HUES64 (cell line): ENCODE results near the gene MGAT5.

Source experiments
- H3K27ac ChIP-seq: 2 replicates; pipeline ENCODE4 v1.7.0; 2013; ENCODE audit warnings: low read depth, low read length, inconsistent platforms
- H3K27me3 ChIP-seq: 2 replicates; pipeline ENCODE4 v1.6.1; 2013; ENCODE audit warnings: mild to moderate bottlenecking, low read length; ENCODE audit not compliant: insufficient read depth
- H3K36me3 ChIP-seq: 2 replicates; pipeline ENCODE4 v1.6.1; 2013; ENCODE audit warnings: mild to moderate bottlenecking, low read length; ENCODE audit not compliant: insufficient read depth
- H3K4me1 ChIP-seq: 2 replicates; pipeline ENCODE4 v1.6.1; 2013; ENCODE audit warnings: mild to moderate bottlenecking, low read length, moderate library complexity; ENCODE audit not compliant: insufficient read depth
- H3K4me3 ChIP-seq: 2 replicates; pipeline ENCODE4 v1.5.1; 2013; ENCODE audit warnings: mild to moderate bottlenecking, low read length, moderate library complexity
- H3K9ac ChIP-seq: 2 replicates; pipeline ENCODE4 v1.6.1; 2013; ENCODE audit warnings: mild to moderate bottlenecking, low read depth, low read length
- H3K9me3 ChIP-seq: 2 replicates; pipeline ENCODE4 v1.6.1; 2013; ENCODE audit warnings: low read depth, low read length; ENCODE audit not compliant: insufficient read depth
- WGBS: fragments of 150-250, 120-280 bp; methylation state at CpG from one replicate; pipeline ENCODE4 v1.1.7; 2013; ENCODE audit warnings: missing lambda C conversion rate; 5-methylcytosine and 5-hydroxymethylcytosine counted together

MGAT5 gene

GRCh38 chr2:134440336-134440909, 186.6 kb downstream of the MGAT5 start:
- Histone ChIP-seq H3K9ac (no peak overlapping the region), H3K27ac (no peak overlapping the region), H3K9me3 (no peaks in the 10 kb centered on the region), H3K27me3 (no peaks in the 10 kb centered on the region), H3K4me1 (no peaks in the 10 kb centered on the region), H3K4me3 (no peak overlapping the region), H3K36me3 (0 out of 2 replicates have a peak, but pooled peaks cover 5% of the 10 kb centered on the region)
- WGBS, result 94% methylated on average over 12 of the region's 16 CpGs

- H3K27ac ChIP-seq, result no peak overlapping the region
- no peaks in the 10 kb centered on the region for H3K27me3 ChIP-seq
- H3K36me3 ChIP-seq, result 0 out of 2 replicates have a peak, but pooled peaks cover under 1% of the 10 kb centered on the region
- no peak overlapping the region for H3K4me3 ChIP-seq
- WGBS, result 96% methylated on average over 11 of the region's 11 CpGs
- H3K9ac ChIP-seq, result no peak overlapping the region
- no peaks in the 10 kb centered on the region for H3K9me3 ChIP-seq
- no peaks in the 10 kb centered on the region for H3K4me1 ChIP-seq
Observed at GRCh38 chr2:134441153-134441863, 187.4 kb downstream of the MGAT5 start.

GRCh38 chr2:134443814-134444480, 190.1 kb downstream of the MGAT5 start:
- H3K27ac ChIP-seq, result no peak overlapping the region
- no peaks in the 10 kb centered on the region for H3K9me3 ChIP-seq
- no peaks in the 10 kb centered on the region for H3K4me1 ChIP-seq
- no peaks in the 10 kb centered on the region for H3K27me3 ChIP-seq
- H3K4me3 ChIP-seq, result no peak overlapping the region
- H3K36me3 ChIP-seq, result no peaks in the 10 kb centered on the region
- H3K9ac ChIP-seq, result no peak overlapping the region
- 92% methylated on average over 11 of the region's 11 CpGs for WGBS

GRCh38 chr2:134445116-134445515, 191.2 kb downstream of the MGAT5 start:
- Histone ChIP-seq H3K36me3 (no peaks in the 10 kb centered on the region), H3K4me3 (no peak overlapping the region), H3K27ac (no peak overlapping the region), H3K27me3 (no peaks in the 10 kb centered on the region), H3K9me3 (no peaks in the 10 kb centered on the region), H3K9ac (no peak overlapping the region), H3K4me1 (no peaks in the 10 kb centered on the region)
- WGBS, result 96% methylated on average over 4 of the region's 4 CpGs

GRCh38 chr2:134445985-134446382, 192.1 kb downstream of the MGAT5 start:
- Histone ChIP-seq H3K9me3 (no peaks in the 10 kb centered on the region), H3K4me3 (no peak overlapping the region), H3K9ac (no peak overlapping the region), H3K27ac (no peak overlapping the region), H3K36me3 (no peaks in the 10 kb centered on the region), H3K27me3 (no peaks in the 10 kb centered on the region), H3K4me1 (no peaks in the 10 kb centered on the region)
- 94% methylated on average over 11 of the region's 11 CpGs for WGBS

- H3K4me1 ChIP-seq, result no peaks in the 10 kb centered on the region
- H3K9me3 ChIP-seq, result no peaks in the 10 kb centered on the region
- H3K36me3 ChIP-seq, result no peaks in the 10 kb centered on the region
- no peaks in the 10 kb centered on the region for H3K27me3 ChIP-seq
- no peak overlapping the region for H3K9ac ChIP-seq
- H3K27ac ChIP-seq, result no peak overlapping the region
- no peak overlapping the region for H3K4me3 ChIP-seq
- 93% methylated on average over 8 of the region's 8 CpGs for WGBS
Observed at GRCh38 chr2:134446383-134447017, 192.6 kb downstream of the MGAT5 start.

- Histone ChIP-seq H3K36me3 (no peaks in the 10 kb centered on the region), H3K9ac (no peak overlapping the region), H3K27ac (no peak overlapping the region), H3K9me3 (no peaks in the 10 kb centered on the region), H3K27me3 (no peaks in the 10 kb centered on the region), H3K4me3 (no peak overlapping the region), H3K4me1 (no peaks in the 10 kb centered on the region)
- WGBS, result 87% methylated on average over 4 of the region's 4 CpGs
Observed at GRCh38 chr2:134447669-134448068, 193.8 kb downstream of the MGAT5 start.

- Histone ChIP-seq H3K9ac (no peak overlapping the region), H3K36me3 (no peaks in the 10 kb centered on the region), H3K27ac (no peak overlapping the region), H3K4me3 (no peak overlapping the region), H3K4me1 (no peaks in the 10 kb centered on the region), H3K27me3 (no peaks in the 10 kb centered on the region), H3K9me3 (no peaks in the 10 kb centered on the region)
- 96% methylated on average over 6 of the region's 6 CpGs for WGBS
Observed at GRCh38 chr2:134448650-134449049, 194.8 kb downstream of the MGAT5 start.

- no peaks in the 10 kb centered on the region for H3K27me3 ChIP-seq
- H3K4me3 ChIP-seq, result no peak overlapping the region
- 93% methylated on average over 4 of the region's 7 CpGs for WGBS
- no peak overlapping the region for H3K9ac ChIP-seq
- H3K36me3 ChIP-seq, result no peaks in the 10 kb centered on the region
- no peaks in the 10 kb centered on the region for H3K4me1 ChIP-seq
- H3K9me3 ChIP-seq, result no peaks in the 10 kb centered on the region
- no peak overlapping the region for H3K27ac ChIP-seq
Observed at GRCh38 chr2:134449157-134449556, 195.3 kb downstream of the MGAT5 start.

- Histone ChIP-seq H3K27ac (no peak overlapping the region), H3K4me3 (no peak overlapping the region), H3K4me1 (no peaks in the 10 kb centered on the region), H3K9me3 (no peaks in the 10 kb centered on the region), H3K36me3 (no peaks in the 10 kb centered on the region), H3K9ac (no peak overlapping the region), H3K27me3 (no peaks in the 10 kb centered on the region)
- 96% methylated on average over 15 of the region's 15 CpGs for WGBS
Observed at GRCh38 chr2:134449751-134450513, 196.1 kb downstream of the MGAT5 start.

GRCh38 chr2:134451347-134451630, 197.4 kb downstream of the MGAT5 start:
- Histone ChIP-seq H3K4me3 (no peak overlapping the region), H3K4me1 (no peaks in the 10 kb centered on the region), H3K9ac (no peak overlapping the region), H3K9me3 (no peaks in the 10 kb centered on the region), H3K27me3 (no peaks in the 10 kb centered on the region), H3K36me3 (no peaks in the 10 kb centered on the region), H3K27ac (no peak overlapping the region)
- WGBS, result 73% methylated on average over 2 of the region's 2 CpGs
